ENCODE measurements around the gene MCM5.
"Not testable (repeated sequence)": the region's sequence is repeated elsewhere in the genome, so short reads cannot be mapped to it uniquely, and the experiment has no call there.

Gene MCM5

GRCh38 chr22:35435201-35435740, 35.3 kb downstream of the MCM5 start:
- DNase-seq: no peak

GRCh38 chr22:35436421-35436820, 36.5 kb downstream of the MCM5 start:
- no peak for DNase-seq

GRCh38 chr22:35437049-35437448, 37.1 kb downstream of the MCM5 start:
- no peak for DNase-seq

- not testable (repeated sequence) for DNase-seq
Measured at GRCh38 chr22:35438673-35439364, 38.9 kb downstream of the MCM5 start.

- DNase-seq: no peak
Measured at GRCh38 chr22:35439365-35439717, 39.4 kb downstream of the MCM5 start.

- no peak for DNase-seq
Measured at GRCh38 chr22:35440129-35440528, 40.2 kb downstream of the MCM5 start.

GRCh38 chr22:35441489-35442100, 41.7 kb downstream of the MCM5 start:
- DNase-seq: no peak

GRCh38 chr22:35442471-35442870, 42.5 kb downstream of the MCM5 start:
- no peak for DNase-seq

GRCh38 chr22:35443338-35443737, 43.4 kb downstream of the MCM5 start:
- DNase-seq: no peak

GRCh38 chr22:35443790-35444684, 44.1 kb downstream of the MCM5 start:
- DNase-seq: no peak

- DNase-seq: no peak
Measured at GRCh38 chr22:35444685-35445399, 44.9 kb downstream of the MCM5 start.

GRCh38 chr22:35445933-35446332, 46.0 kb downstream of the MCM5 start:
- no peak for DNase-seq

GRCh38 chr22:35446365-35446764, 46.4 kb downstream of the MCM5 start:
- DNase-seq: no peak

- no peak for DNase-seq
Measured at GRCh38 chr22:35448523-35448922, 48.6 kb downstream of the MCM5 start.

- DNase-seq: no peak
Measured at GRCh38 chr22:35449829-35450689, 50.1 kb downstream of the MCM5 start.

- DNase-seq: no peak
Measured at GRCh38 chr22:35450824-35451569, 51.1 kb downstream of the MCM5 start.

GRCh38 chr22:35451592-35451991, 51.7 kb downstream of the MCM5 start:
- DNase-seq: no peak

GRCh38 chr22:35452351-35452781, 52.4 kb downstream of the MCM5 start:
- DNase-seq: no peak

GRCh38 chr22:35452810-35453743, 53.1 kb downstream of the MCM5 start:
- DNase-seq: no peak
